ENCODE measurements around the gene GPR119.

Gene GPR119

DNA sequence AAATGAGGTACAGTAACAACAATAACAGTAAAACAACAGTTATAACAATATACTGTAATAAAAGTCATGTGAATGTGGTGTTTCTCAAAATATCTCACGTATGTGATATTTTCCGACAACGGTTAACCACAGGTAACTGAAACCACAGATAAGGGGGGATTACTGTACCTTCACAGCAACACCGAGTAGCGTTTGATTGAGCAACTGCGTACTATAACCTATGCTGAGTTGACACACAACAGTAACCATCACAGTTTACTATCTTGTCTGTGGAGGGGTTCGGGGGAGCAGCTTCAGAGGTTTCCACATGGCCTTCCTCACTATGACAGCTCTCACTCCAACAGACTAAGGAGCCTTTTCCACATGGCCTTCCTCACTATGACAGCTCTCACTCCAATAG, 29.7 kb upstream of the GPR119 start:
- in situ Hi-C loops (cut with MboI; ENCODE audit: low sequenced_read_pairs, unreplicated experiment): no loop called here
- DNase-seq (ENCODE audit: low spot score): no peak
- TF ChIP-seq CTCF (IDR thresholded peaks at IDR 0.05; ENCODE audit: borderline replicate concordance, control extremely low read depth, extremely low read depth, insufficient read depth, missing control alignments): no peak

DNA sequence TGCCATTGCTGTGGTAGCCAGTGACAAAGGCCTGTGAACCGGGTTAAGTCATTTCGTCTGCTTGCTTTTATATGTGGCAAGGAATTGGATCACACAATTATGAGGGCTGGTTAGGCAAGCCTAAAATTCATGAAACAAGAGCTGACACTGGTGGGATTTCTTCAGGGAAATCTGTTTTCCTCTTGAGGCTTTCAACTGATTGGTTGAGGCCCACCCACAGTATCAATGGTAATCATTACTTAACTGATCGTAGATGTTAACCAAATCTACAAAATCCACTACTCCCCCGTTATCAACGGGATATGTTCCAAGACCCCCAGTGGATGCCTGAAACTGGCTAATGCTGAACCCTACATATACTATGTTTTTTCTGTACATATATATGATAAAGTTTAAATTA, 29.3 kb upstream of the GPR119 start:
- TF ChIP-seq CTCF (IDR thresholded peaks at IDR 0.05; ENCODE audit: borderline replicate concordance, control extremely low read depth, extremely low read depth, insufficient read depth, missing control alignments): no peak
- DNase-seq (ENCODE audit: low spot score): no peak
- in situ Hi-C loops (cut with MboI; ENCODE audit: low sequenced_read_pairs, unreplicated experiment): no loop called here

DNA sequence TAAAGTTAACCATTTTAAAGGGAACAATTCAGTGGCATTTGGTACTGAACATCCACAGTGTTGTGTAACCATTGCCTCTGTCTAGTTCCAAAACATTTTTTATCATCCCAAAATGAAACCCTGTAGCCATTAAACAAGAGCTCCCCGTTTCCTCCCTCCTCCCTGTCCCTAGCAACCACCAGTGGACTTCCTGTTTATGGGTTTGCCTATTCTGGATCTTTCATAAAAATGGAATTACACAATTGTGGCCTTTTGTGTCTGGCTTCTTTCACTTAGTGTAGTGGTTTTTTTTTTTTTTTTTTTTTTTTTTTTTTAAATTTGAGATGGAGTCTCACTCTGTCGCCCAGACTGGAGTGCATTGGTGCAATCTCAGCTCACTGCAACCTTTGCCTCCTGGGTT, 27.9 kb upstream of the GPR119 start:
- DNase-seq (ENCODE audit: low spot score): no peak
- in situ Hi-C loops (cut with MboI; ENCODE audit: low sequenced_read_pairs, unreplicated experiment): no loop called here
- TF ChIP-seq CTCF (IDR thresholded peaks at IDR 0.05; ENCODE audit: borderline replicate concordance, control extremely low read depth, extremely low read depth, insufficient read depth, missing control alignments): no peak

GRCh38 chrX:130402208-130402684, 16.8 kb upstream of the GPR119 start:
- no peak for DNase-seq (ENCODE audit: low spot score)
- in situ Hi-C loops (cut with MboI; ENCODE audit: low sequenced_read_pairs, unreplicated experiment): no loop called here
- no peak for TF ChIP-seq CTCF (IDR thresholded peaks at IDR 0.05; ENCODE audit: borderline replicate concordance, control extremely low read depth, extremely low read depth, insufficient read depth, missing control alignments)

DNA sequence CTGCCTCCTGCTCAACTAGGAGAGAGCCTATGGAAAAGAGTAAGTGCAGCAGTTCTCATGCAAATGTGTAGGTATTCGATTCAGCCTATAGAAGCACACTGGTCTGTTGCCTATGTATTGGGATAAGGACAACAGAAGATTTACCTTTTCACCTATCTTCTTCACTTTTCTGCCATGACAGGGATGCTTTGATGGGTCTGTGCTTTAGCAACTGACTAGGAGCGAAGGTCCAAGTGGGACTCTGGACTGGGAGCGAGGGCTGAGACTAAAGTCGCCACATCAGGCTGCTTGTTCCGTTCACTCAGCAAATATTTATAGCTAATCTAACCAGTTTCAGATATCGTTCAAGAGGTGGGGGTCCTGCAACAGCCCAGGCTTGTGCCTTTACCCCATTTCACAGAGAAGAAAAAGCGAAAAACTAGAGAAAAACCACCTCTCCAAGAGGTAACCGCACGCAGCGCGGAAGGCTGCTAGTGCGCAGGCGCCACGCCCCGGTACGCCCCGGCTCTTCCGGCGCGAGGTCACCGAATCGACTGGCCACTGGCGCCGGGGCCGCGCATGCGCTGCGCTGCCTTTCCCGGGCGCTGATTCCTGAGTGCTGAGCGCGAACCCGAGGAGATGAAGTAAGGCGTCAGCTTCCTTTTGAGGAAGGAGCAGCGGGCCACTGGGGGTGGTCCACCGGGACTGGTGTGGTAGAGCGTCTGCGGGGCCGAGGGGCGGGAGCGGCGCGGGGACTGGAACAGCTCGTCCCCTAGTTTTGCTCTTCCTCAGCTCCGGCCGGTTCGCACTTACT, 16.1 kb upstream of the GPR119 start, which contains the start of gene RBMX2:
Gene RBMX2, plus strand, starts transcription at position 573 of the 793 bp plus-strand sequence. Its CDS starts 46 bp downstream, at position 619.
- in situ Hi-C loops (cut with MboI; ENCODE audit: low sequenced_read_pairs, unreplicated experiment): no loop called here
- TF ChIP-seq CTCF (IDR thresholded peaks at IDR 0.05; ENCODE audit: borderline replicate concordance, control extremely low read depth, extremely low read depth, insufficient read depth, missing control alignments): no peak
- peak; percentile 91 for DNase-seq (ENCODE audit: low spot score)

GRCh38 chrX:130395341-130395740, 9.9 kb upstream of the GPR119 start:
- no peak for DNase-seq (ENCODE audit: low spot score)
- in situ Hi-C loops (cut with MboI; ENCODE audit: low sequenced_read_pairs, unreplicated experiment): loop anchor here (10.0 kb wide), 1 partner anchor 519 kb away; no protein-coding TSS in a partner anchor

More at GRCh38 chrX:130395341-130395740, 9.9 kb upstream of the GPR119 start:
- TF ChIP-seq CTCF (IDR thresholded peaks at IDR 0.05; ENCODE audit: borderline replicate concordance, control extremely low read depth, extremely low read depth, insufficient read depth, missing control alignments): no peak
